GM13977 (cell line): Measurements from ENCODE around the gene FOXO3.

Experiments
- DNase-seq: peaks from one replicate; pipeline ENCODE4 v3.0.0; 2012; ENCODE audit warnings: low spot score
- CTCF ChIP-seq: IDR thresholded peaks from 2 replicates; pipeline ENCODE4 v1.5.1; 2012; ENCODE audit warnings: mild to moderate bottlenecking, control low read depth; ENCODE audit not compliant: insufficient read depth; ENCODE audit errors: extremely low read depth, missing control alignments
- in situ Hi-C: fragments of 300-500 bp; cut with MboI; formaldehyde crosslinking; loops from one replicate; pipeline ENCODE4 v1.12.0; 2022; ENCODE audit warnings: low sequenced_read_pairs, low pct_unique_long_range_greater_than_20kb, mixed read lengths, inconsistent platforms; ENCODE audit not compliant: unreplicated experiment

FOXO3 gene

DNA sequence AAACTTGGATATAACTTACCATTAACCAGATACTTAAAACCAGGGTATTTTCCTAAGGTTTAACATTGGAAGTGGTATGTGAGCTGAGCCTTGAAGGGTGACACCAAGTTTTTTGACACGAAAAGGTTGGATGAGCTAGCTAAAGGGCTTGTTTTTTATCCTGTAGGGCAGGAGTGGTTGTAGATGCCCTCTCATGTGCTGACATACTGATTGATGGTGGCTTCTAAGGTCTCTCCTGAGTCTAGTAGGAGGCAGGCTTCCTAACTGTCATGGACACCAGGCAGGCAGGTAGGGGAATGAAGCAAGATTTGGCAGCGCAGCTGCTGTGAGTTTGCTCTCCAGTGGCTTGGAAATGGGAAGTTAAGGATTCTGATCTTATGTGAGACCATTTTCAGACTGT is 66.1 kb downstream of the FOXO3 start:
- TF ChIP-seq CTCF: no peak
- in situ Hi-C loops: no loop called here
- no peak for DNase-seq

DNA sequence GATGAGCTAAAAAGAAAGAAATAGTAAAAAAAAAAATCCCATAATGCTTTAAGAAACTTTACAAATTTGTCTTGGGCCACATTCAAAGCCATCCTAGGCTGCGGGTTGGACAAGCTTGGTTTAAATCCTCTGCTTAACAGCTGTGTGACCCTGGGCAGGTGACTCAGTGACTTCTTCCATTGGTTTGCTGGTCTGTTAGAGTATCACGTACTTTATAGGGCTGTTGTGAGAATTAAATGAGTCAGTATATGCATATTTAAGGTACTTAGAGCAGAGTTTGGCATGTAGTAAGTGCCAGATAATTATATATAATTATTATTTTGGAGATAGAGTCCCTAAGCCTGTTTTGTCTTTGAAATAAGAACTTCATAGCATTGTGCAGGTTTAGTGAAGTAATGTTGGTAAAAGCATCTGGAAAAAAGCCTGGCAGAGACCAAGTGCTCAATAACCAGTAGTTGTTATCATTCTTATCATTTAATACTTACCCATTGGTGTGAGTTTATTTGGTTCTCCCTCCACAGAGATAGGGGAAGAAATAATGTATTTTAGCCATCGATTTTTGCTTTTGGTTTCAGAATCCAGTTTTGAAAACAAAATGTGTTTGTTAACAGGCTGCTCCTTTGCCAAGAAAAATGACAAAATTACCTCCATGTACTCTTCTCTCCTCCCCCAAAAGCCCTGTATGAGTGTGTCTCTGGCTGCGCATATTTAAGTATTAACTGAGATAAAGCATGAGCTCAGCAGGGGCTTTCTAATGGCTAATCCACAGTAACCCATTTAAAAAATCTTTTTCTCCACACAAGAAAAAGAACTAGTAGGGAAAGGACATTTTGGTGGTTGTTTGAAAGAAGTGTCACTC is 67.2 kb downstream of the FOXO3 start:
- in situ Hi-C loops: no loop called here
- TF ChIP-seq CTCF: no peak
- no peak for DNase-seq

- TF ChIP-seq CTCF: no peak
- no peak for DNase-seq
- in situ Hi-C loops: no loop called here
Observed at GRCh38 chr6:108630050-108630714, 69.5 kb downstream of the FOXO3 start.

GRCh38 chr6:108632441-108632840 is 71.7 kb downstream of the FOXO3 start:
- DNase-seq: no peak
- no peak for TF ChIP-seq CTCF
- in situ Hi-C loops: no loop called here

DNA sequence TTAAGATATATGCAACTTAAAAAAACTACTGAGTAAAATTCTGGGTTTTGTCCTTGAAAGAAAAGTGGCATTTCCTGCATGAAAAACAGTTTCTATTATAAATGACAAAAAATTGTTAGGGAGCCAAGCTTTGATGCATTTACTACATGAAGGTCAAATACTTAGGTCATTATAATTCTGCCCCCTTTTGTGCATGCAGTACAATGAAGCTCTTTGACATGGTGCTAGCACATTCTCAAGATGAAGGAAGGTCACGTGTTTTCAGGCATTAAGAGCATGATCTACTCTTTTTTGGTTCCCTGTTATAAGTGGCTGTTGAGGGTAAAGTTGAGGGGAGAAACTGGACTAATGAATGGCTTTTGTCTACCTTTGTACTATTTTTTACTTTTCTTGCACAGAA is 72.7 kb downstream of the FOXO3 start:
- in situ Hi-C loops: no loop called here
- DNase-seq: no peak

DNA sequence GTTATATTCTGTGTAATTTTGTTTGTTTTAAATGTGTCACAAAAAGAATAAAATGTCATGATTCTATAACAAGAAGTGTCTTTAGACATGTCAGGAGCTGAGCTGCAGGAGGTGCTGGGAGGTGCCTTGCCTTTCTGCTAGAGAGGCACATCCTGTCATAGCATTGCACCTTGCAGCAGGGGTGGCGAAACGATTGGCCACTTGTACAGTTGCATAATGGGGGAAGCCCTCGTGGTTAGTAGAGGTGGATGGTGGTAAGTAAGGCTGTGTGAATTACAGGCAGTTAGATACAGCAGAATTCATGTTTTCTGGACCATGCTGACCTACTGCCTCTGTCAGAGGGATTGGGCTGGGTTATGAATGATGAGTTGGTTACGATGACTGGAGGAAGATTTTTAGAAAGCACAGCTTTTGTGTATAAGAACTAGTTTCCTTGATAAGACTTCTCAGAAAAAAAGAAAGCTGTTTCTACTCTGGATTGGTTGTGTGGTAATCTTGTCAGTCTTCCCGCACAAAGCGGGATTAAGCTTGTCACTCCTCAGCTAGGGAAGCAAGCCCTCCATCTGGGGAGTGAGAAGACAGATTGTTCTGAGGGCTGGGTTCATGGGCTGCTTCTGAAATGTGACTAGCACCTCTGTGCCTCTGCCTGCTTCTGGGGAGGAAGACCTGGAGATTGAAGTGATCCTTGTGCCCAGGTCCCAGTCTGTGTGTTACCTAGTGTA is 74.9 kb downstream of the FOXO3 start:
- DNase-seq: no peak
- in situ Hi-C loops: no loop called here

More for the DNA sequence above, 72.7 kb downstream of the FOXO3 start:
- no peak for TF ChIP-seq CTCF

More for the DNA sequence above, 74.9 kb downstream of the FOXO3 start:
- TF ChIP-seq CTCF: no peak
